ENCODE results near the gene NTM.

Gene NTM

DNA sequence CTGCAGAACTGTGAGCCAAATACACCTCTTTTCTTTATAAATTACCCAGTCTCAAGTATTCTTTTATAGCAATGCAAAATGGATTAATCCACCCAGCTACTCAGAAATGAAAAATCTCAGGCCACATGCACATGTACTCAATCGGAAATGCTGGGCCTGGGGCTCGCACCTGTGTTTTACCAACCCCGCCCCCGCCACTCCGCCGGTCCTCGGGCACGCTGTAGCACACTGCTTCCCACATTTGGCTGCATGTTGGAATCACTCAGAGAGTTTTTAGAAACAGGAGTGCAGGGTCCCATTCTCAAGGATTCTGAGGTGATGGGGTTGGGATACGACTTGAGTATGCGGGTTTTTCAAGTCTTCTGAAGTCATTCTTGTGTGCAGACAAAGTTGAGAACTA, 284.4 kb downstream of the NTM start:
- DNase-seq, result no peak

DNA sequence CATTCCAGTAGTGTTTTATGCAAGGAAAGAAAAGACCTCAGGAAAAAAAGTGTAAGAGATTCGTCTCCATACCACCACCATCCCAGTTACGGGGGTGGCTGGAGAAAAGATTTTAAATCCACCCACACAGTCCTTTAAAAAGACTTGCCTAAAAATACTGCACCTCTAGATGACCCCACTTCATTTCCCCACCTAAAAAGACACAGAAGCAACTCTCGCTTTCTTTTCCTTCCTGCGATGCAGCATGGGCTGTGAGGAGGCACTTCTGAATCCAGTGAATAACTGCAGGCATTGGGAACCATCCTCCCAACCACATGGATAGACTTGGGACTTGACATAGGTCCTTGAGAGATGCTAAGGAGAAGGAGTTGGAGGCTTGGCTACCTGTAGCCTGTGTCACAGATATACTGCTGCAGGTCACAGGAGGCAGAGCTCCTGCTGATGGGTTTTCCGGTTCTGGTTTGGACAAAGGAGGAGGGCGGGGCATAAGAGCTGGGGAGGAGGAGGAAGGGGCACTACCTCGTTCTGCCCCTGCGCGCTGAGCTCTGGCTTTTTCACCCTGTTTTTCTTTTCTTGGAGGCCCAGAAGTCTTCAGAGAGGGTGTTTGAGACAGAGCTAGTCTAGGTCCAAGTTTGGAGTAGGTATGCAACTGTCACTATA, 285.9 kb downstream of the NTM start:
- DNase-seq, result no peak

DNA sequence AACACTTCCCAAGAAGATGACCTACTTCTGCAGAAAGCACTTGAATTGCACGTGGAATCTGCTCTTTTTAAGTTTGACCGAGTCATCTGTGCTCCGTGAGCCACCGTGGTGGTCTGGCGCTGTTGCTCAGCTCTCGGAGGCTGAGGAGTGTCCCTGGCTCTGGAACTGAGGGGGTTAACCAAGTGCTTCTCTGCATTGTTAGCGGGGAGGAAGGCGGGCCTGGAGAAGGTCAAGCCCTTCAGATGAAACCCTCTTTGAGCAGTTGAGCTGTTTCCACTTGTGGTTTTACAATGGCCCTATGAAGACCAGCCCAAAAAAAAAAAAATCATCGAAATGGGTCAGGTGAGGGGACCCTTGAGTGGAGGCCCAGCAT, 286.4 kb downstream of the NTM start:
- DNase-seq, result no peak

DNA sequence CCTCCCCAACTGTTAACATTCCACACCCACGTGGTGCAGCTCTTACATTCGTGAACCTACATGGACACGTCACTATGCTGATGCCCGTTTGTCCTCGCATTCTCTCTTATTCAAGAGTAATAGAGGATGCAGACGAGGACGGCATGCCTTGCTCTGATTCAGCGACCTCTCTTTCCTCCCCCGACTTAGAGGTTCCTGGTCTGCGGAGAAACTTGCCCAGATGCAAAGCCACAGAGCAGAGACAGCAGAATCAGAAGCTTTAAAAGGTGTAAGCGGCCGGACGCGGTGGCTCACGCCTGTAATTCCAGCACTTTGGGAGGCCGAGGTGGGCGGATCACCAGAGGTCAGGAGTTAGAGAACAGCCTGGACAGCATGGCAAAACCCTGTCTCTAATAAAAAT, 288.0 kb downstream of the NTM start:
- DNase-seq, result no peak

DNA sequence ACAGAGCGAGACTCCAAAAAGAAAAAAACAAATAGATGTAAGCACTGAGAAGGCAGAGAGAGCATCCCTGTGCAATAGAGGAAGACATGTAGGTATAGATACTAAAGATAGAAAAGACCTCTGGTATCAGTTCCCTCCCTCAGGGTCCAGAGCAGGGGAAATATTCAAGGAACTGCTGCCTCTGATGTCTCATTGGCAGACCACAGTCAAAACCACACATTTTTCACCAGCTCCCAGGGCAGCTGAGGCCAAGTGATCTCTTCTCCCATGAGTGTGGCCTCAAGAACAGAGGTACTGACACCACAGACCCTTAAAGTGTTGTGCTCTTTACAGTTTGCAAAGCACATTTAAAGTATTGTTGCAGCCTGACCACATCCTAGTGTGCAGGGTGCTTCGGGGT, 288.5 kb downstream of the NTM start:
- no peak for DNase-seq

DNA sequence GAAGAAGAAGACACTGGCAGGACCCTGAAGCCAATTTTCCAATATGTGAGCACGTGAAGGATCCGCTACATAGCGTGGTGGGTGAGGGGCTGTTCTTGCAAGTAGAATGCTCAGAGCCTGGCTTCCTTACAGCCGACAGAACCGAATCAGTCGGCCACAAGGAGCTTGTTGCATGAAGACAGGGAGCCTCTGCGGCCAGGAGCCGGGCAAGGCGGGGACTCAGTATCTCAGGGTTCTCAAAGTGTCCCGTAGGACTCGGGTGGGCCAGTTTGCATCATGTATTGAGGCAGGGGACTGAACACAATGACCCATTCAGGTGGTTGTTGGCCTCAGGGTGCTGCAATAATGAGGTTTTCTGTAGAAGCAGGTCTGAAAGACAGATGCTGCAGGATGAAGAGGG, 289.5 kb downstream of the NTM start:
- no peak for DNase-seq

DNA sequence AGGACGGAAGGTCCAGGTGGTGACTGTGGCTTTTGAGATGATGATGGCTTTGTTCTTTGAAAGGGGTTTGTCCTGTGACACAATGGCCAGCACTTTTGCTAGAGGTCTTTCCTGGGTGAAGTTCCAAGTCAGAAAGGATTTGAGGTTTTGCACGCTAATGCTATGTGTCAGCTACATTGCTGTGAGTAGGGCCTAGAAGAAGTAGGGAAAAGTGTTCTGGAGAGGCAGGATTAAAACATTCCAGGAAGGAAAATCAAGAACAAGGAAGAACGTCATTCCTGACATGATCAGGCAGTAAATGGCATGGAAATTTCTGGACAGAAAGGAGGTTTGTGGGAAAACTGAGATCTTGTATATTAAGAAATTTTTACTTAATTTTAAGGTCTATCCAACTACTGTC, 290.7 kb downstream of the NTM start:
- no peak for DNase-seq

DNA sequence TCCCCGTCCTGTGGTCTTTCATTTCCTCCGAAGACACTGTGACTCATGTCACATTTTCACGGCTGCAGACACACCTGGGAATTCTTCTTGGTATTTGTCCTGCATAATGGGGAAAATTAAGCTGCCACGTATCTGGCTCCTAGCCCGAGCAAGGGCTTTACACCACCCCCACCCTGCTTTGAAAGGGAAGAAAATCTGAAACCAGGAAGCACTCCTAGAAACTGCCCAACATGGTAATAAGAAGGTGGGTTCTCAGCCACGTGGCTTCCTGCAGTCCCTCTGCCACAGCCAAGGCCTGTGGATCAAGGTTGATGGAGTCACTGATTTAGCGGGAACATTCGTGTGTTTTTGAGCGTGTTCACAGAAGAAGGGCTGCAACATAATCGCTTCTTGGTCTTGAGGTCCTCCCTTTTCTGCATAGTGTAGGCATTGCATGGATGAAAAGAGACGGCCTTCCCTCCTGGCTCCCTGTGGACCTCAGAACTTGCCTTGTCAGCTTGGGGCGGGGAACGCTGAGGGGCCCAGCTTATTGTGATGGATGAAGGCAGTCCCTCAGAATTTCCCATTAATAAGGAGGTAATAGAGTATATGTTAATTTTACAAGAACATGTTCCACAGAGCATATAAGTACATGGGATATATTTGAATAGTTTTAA, 292.0 kb downstream of the NTM start:
- DNase-seq, result no peak

DNA sequence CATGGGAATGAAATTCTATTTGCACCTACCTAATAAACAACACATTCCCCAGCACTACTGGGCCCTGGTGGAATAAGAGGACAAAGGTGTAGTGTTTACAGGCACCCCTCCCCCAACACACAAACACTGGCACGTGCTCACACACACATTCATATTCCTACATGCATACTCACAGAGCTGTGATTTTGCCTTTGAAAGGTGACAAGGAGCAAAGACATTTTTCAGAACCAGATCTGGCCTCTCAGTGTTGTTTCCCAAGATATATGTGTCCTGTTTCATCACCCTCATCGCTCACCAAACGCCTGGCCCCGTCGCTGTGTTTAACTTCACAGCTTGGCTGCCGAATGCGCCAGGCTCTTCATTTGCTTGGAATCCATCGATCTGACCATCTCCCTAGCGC, 292.6 kb downstream of the NTM start:
- no peak for DNase-seq

DNA sequence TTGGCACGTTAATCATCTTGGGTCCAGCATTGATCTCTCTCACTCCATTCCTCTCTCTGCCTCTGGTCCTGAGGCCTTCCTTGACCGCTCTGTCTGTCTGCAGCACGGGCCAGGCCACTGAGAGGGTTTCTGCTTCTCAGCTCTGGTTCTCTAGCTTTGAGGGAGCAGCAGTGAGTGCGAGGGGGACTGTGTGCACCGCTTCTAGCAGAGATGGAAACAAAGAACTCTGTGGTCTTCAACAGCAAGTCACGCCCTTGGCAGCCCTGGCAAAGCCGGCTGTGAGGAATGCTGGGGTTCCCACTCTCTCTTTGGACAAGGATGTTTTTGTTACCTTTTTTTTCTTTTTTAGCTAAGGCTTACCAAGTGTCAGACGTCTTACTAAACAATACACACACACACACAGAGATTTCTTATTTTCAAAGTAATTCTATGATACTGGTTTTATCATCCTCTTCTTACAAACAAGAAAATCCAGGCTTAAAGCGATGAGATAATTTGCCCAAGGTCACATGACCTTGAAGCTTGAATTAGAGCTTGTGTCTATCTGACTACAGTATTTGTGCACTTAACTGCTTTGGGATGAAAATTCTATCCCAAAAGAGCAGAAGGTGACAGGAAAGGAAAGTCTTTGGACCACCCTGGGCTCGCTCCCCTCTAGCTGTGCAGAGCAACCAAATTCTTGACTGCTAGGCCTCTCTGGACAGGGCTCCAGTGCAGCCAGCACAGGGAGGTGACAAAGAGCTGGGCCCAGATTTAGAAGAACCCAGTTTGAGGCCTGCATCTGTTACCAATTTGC, 293.2 kb downstream of the NTM start:
- DNase-seq, result peak; percentile 77

DNA sequence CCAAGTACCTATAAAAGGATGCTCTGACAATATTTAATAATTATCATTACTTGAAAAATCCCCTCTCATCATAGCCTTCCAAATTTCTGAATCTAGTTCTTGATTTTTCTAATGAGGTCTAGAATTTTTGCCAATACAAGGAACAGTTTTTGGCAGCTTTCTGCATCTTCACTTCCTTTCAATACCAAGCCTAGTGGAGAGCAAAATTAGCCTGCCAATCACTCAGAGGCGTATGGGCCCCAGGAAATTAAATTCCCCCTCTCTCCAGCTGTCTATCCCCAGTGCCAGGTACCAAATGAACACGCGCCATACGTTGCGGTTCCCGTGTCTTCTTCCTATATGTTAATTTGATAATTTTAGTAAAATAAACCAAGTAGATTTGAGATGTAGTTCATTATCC, 293.9 kb downstream of the NTM start:
- DNase-seq, result no peak

DNA sequence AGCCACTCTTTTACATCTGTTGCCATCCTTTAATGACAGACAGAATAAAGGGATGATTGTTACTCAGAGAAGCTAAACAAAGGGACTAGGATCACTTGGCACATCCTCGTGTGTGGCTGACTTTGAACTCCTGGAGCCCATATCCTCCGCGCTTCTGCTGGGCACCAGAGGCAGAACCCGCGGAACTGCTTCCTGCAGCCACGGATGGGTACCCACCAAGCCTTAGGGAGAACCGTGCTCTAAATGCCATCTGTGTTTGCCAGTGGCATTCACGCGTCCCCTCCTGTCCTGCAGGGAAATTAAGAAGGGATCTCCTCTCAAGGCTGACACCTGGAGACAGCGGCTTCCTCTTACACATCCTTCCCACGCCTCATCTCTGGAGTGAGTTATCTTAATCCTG, 294.4 kb downstream of the NTM start:
- DNase-seq, result peak; percentile 57

DNA sequence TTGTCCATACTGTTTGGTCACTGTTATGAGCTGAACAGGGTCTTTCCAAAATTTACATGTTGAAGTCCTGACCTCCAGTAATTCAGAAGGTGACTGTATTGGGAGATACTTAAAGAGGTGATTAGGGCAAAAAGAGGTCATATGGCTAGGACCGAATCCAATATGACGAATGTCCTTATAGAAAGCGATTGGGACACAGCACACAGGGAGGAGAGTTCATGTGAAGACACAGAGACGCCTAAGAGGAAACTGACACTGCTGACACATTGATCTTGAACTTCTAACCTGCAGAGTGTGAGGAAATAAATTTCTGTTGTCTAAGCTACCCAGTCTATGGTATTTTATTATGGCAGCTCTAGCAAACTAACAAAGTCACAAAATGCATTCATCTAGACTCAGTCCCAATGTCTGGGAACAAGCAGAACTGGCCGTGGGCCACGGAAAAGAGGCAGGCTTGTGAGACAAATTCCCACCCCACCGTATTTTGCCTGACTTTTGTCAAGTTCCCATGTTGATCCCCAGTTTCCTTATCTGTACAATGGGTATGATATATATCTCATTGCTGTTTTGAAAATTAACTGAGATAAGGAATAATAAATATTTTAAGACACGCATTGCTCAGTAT, 295.0 kb downstream of the NTM start:
- no peak for DNase-seq

DNA sequence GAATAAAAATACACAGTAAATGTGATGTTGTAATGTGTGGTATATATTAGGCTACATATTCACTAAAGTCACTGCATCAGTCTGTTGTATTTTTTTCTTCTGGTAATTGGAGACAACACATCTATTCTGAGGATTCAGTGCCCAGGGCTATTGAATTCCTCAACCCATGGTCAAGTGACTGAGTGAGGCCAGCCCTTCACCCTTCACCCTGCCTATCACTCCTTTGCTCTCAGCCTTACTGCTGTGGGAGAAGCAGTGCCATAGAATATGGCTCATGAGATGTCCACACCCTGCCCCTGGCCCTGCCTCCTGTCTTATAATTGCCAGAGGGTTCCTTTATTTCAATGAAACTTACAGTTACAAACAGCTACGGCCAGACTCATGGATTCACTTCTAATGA, 295.6 kb downstream of the NTM start:
- no peak for DNase-seq

DNA sequence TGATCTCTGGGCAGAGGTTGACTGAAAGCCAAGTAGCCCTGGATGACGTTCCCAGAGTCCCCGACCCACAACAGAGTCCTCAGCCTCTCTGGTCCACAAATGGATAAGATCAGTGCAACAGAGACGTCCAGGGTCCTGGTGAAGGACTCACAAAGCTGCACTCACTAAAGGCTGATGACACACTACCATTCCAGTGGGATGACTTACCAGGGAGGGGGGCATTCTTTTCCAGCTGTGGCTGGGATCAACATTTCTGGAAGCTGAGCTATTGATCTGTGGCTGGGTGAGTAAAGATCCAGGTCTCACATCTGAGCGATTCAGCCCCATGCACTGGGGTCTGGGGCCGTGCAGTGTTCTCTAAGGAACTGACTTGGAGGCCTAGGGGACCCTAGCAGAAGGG, 296.2 kb downstream of the NTM start:
- no peak for DNase-seq

DNA sequence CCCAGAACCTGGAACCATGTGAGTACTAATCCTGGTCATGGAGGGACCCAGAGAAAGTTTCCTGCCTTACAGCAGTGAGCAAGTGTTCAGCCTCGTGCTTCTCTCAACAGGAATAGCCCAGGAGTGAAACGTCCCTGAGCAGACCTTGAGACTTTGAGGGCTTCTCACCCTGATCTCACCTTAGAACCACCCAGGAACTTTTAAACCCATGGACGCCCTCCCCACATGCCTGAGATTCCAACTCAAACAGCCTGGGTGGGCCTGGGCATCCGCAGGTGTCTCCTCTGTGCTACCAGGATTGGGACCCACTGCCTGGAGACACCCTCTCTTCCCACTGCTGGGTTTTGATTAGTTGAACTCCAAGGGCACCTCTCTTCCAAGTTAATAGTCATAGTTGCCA, 297.2 kb downstream of the NTM start:
- DNase-seq, result no peak

DNA sequence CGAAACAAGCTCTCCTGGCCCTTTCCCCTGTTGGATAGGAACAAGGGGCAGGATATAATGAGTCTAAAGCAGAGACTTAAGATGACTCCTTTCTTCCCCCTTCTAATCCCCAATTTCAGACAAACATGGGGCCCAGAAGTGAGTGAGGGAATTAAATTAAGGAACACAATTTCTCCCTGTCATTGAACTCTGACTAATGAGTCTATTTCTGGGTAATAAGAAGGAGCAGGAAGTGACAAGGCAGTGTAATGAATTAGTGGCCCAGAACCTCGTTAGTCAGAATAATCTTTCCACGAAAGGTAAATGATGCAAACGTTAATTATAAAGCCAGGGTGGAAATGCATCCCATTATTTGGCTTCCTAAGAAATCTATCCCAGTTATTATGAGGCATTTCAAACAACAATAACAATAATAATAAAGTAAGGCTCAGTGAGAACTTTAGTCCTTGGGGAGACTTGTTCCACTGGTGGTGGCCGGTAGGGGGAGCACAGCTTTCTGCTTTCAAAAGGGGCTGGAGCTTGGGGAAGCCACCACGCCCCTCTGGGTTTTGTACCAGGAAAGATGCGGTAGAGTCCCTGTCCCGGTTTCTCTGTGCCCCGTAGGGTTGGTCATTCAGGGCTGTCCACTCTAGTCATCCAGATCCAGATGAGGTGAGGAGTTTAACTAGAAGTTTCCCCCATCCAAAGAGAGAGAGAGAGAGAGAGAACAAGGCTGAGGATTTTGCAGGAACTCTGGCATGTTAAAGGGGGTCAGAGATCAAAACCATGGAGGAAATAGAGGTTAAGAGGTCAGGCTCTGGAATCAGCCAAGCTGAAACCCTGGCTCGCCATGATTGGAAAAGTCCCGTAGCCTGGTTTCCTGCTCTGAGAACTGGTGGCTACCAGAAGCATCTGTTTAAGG, 298.3 kb downstream of the NTM start:
- DNase-seq, result no peak

DNA sequence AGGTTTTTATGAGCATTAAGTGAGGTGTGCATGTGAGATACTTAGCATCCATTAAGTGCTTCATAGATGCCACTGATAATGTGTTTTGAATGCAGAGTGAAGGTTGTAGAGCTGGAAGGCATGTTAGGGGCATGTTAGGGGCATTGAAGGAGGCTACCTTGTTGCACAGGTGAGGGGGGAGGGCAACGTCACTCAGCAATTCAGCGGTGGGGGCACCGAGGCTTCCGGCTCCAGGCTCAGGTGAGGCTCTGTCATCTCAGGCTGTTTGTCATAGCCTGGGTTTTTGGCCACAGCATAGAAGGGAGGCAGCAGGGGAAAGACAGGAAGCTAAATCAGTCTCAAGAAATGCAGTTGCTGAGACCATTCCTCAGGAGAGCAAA, 299.0 kb downstream of the NTM start:
- no peak for DNase-seq

DNA sequence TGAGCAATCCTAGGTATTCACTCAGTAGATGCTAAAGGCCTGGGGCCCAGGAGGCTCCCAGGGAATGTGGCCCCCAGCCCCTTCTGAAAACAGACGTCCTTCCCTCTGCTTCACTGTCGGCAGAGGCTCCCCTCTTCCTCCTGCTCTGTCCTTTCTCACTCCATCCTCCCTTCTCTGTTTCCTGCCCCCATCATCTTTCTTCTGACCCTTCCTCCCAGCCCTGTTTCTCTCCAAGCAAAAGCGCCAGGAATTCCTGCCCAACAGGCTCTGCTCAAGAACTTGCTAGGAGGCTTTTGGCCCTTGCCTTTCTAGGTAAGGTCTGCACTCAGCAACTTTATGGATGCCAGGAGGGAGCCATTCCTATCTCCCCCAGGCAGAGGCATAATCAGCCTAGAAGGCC, 300.5 kb downstream of the NTM start:
- DNase-seq, result no peak

DNA sequence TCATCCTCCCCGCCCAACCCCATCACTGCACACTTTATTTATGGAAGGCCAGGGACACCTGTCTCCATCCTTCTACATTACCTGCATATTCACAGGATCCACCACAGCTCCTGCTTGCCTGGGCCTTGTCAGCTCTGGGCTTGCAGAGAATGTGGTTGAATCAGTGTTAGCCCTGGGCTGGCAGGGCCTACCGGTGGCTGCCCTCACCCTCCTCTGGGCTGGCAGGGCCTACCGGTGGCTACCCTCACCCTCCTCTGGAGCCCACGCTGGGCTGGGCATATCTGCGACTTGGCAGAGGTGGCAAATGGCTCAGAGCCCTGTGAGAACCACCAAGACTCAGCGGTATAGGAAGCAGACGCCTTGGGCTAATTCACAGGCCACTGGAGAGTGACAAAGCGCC, 300.9 kb downstream of the NTM start:
- no peak for DNase-seq

DNA sequence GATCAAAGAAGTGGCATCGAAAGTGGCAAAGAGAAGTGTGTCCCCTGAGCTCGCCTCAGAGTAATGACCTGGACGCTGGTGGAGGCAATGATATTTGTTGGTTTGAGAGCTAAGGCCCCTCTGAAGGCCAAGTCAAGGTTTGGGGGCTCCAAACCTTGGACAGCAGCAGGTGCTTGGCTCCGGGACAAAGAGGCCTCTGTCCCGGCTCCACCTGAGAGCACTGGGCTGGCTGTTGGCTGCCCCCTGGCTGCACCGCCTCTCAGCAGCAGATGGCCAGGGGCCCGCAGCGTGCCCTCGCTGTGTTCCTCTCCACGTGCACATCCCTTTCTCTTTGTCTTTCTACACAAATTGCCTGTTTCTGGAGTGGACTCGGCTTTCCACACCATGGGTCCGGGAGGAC, 301.3 kb downstream of the NTM start:
- DNase-seq, result no peak

DNA sequence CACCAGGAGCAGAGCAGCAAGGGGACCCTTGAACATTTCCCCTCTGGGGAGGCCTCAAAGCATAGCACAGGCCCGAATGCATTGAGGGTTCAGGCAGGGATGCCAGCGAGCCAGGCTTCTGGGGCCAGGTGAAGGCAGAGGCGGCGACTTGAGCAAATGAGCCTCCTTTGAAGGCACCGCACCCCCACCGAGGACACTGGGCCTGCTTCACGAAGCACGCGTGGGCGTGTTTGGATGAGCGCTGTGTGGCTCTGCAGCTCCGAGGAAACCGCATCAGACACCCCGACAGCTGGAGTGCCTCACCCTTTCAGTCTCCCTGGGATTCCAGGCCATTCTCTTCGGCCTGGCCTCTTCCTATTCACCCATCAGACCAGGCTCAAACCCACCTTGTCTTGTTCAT, 301.8 kb downstream of the NTM start:
- DNase-seq, result no peak
